Measurements from ENCODE around the gene BANP. TPM values are rescaled to one million over a fixed set of nuclear protein-coding genes. Genes with fewer than 3 reads are reported as not detected.

Gene BANP
- total RNA-seq, 1 experiment from 2014 or later, result 49.6 TPM

DNA sequence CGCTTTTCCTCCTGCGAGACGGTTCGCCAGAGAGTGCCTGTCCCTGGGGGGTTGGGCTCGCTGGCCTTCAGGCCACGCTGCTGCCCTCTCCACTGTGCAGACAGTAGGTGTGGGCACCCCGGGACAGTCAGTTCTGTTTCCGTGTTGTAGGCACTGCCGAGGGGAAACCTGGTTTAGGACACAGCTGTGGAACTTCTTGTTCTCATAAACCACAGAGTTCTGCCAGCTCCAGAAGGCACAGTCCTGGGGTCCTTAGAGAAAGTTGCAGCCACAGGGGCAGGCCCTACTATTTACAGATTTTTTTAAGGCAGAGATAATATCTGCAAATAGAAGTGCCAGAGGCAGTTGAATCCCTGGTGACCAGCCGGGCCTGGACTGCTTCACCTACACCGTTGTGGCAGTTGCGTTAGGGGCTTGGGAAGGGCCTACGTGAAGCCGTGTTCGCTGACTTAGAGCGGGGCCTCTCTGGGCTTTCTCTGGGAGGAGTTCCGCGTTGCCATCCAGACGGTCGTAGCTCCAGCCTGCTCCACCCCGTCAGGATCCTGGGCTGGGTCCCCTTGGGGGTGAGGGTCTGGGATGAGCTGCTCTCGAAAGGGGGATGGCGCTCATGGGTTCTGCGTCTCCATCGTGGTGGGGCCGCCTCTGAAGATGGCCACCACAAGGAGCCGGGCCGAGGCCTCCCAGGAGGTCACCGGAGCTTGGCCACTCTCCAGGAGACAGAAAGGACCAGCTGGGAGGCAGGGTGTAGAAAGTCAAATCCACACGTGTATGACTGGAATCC lies 126.3 kb downstream of the BANP start:
- peaks cover 11% of the 10 kb centered on the region for H3K36me3 Mint-ChIP-seq (ENCODE audit: insufficient read depth, unreplicated experiment)
- intact Hi-C loops (cut with micrococcal nuclease; ENCODE audit: unreplicated experiment), result no loop called here
- no TSS peak for BruUV-seq (replicated peaks)
- CTCF ChIA-PET, result no interaction called here
- H3K9me3 Mint-ChIP-seq (ENCODE audit: low read depth, unreplicated experiment), result peaks cover 2% of the 10 kb centered on the region
- no peaks in the 10 kb centered on the region for H3K4me1 Mint-ChIP-seq (ENCODE audit: low read depth, unreplicated experiment)
- H3K4me3 Mint-ChIP-seq (ENCODE audit: low read depth, unreplicated experiment), result no peak overlapping the region
- DNase-seq, result no peak
- H3K27me3 Mint-ChIP-seq (ENCODE audit: unreplicated experiment), result no peaks in the 10 kb centered on the region
- no peak overlapping the region for H3K27ac Mint-ChIP-seq (ENCODE audit: unreplicated experiment)
- no peak for TF ChIP-seq CTCF (IDR thresholded peaks at IDR 0.05; ENCODE audit: unreplicated experiment)

DNA sequence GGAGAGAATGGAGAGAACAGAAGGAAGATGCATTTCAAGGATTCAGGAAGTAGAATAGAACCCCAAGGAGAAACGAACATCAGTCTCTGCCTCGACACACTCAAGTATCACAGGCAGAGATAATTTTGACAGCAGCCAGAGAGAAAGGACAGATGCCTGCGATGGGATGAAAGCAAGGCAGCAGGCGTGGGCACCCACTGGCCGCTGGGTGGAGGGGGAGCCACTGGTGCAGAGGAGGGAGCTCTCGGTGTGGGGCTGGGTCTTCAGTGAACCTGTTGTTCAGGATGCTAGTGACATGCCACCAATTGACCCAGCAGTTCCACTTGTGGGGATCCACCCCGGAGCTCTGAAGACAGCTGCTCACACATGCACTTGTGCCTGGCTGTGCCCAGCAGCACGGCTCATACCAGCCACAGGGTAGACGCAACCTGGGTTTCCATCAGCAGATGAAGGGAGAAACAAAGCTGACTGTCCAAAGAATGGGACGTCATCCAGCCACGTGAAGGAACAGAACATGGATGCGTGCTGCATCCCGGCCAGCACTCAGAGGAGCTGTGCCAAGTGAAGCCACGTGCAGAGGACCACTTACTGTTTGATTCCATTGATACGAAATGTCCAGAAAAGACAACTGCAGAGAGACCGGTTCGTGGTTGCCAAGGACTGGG lies 127.0 kb downstream of the BANP start:
- H3K36me3 Mint-ChIP-seq (ENCODE audit: insufficient read depth, unreplicated experiment), result peaks cover 11% of the 10 kb centered on the region
- no peaks in the 10 kb centered on the region for H3K27me3 Mint-ChIP-seq (ENCODE audit: unreplicated experiment)
- no peak overlapping the region for H3K4me3 Mint-ChIP-seq (ENCODE audit: low read depth, unreplicated experiment)
- intact Hi-C loops (cut with micrococcal nuclease; ENCODE audit: unreplicated experiment), result no loop called here
- H3K27ac Mint-ChIP-seq (ENCODE audit: unreplicated experiment), result no peak overlapping the region
- CTCF ChIA-PET, result interaction anchor here (0.5 kb wide), 1 partner anchor 492 kb away, joined by 3 read pairs; the partner anchor contains the start of gene ZC3H18
- TF ChIP-seq CTCF (IDR thresholded peaks at IDR 0.05; ENCODE audit: unreplicated experiment), result no peak
- no TSS peak for BruUV-seq (replicated peaks)
- DNase-seq, result no peak
- no peaks in the 10 kb centered on the region for H3K4me1 Mint-ChIP-seq (ENCODE audit: low read depth, unreplicated experiment)
- H3K9me3 Mint-ChIP-seq (ENCODE audit: low read depth, unreplicated experiment), result peaks cover 2% of the 10 kb centered on the region

GRCh38 chr16:88083582-88083981 lies 132.3 kb downstream of the BANP start:
- H3K9me3 Mint-ChIP-seq (ENCODE audit: low read depth, unreplicated experiment), result peaks cover 2% of the 10 kb centered on the region
- BruUV-seq (replicated peaks), result no TSS peak

GRCh38 chr16:88084881-88085280 lies 133.6 kb downstream of the BANP start:
- Mint-ChIP-seq H3K27ac (ENCODE audit: unreplicated experiment) (no peak overlapping the region), H3K4me1 (ENCODE audit: low read depth, unreplicated experiment) (no peaks in the 10 kb centered on the region), H3K9me3 (ENCODE audit: low read depth, unreplicated experiment) (peaks cover 2% of the 10 kb centered on the region), H3K36me3 (ENCODE audit: insufficient read depth, unreplicated experiment) (peaks cover 11% of the 10 kb centered on the region), H3K4me3 (ENCODE audit: low read depth, unreplicated experiment) (no peak overlapping the region), H3K27me3 (ENCODE audit: unreplicated experiment) (peaks cover 37% of the 10 kb centered on the region)
- intact Hi-C loops (cut with micrococcal nuclease; ENCODE audit: unreplicated experiment), result no loop called here
- CTCF ChIA-PET, result interaction anchor here (0.6 kb wide), 1 partner anchor 459 kb away, joined by 6 read pairs; no protein-coding TSS in a partner anchor
- no peak for DNase-seq
- BruUV-seq (replicated peaks), result no TSS peak
- TF ChIP-seq CTCF (IDR thresholded peaks at IDR 0.05; ENCODE audit: unreplicated experiment), result no peak

More at GRCh38 chr16:88083582-88083981, 132.3 kb downstream of the BANP start:
- intact Hi-C loops (cut with micrococcal nuclease; ENCODE audit: unreplicated experiment), result no loop called here
- TF ChIP-seq CTCF (IDR thresholded peaks at IDR 0.05; ENCODE audit: unreplicated experiment), result no peak
- Mint-ChIP-seq H3K36me3 (ENCODE audit: insufficient read depth, unreplicated experiment) (peaks cover 11% of the 10 kb centered on the region), H3K27me3 (ENCODE audit: unreplicated experiment) (peaks cover 27% of the 10 kb centered on the region), H3K4me1 (ENCODE audit: low read depth, unreplicated experiment) (no peaks in the 10 kb centered on the region), H3K4me3 (ENCODE audit: low read depth, unreplicated experiment) (no peak overlapping the region), H3K27ac (ENCODE audit: unreplicated experiment) (no peak overlapping the region)
- CTCF ChIA-PET, result interaction anchor here (0.7 kb wide), 1 partner anchor 351 kb away, joined by 3 read pairs; no protein-coding TSS in a partner anchor
- DNase-seq, result no peak

Data from Calu3 (cell line).